K562 (cell line): ENCODE data around the gene CISD2. TPM values are rescaled to one million over a fixed set of nuclear protein-coding genes. Genes with fewer than 3 reads are reported as not detected.

Experiments used
- BCL6 ChIP-seq: fragments of 250-450 bp; sonication (Bioruptor Pico); IDR thresholded peaks from 2 replicates; pipeline ENCODE4 v1.4.0; 2020
- COPS2 ChIP-seq: fragments of 450-650 bp; conservative IDR thresholded peaks from 2 replicates; pipeline ENCODE4 v1.6.1; 2016; ENCODE audit warnings: mild to moderate bottlenecking, moderate library complexity
- DACH1 ChIP-seq: fragments of 450-650 bp; IDR thresholded peaks from 2 replicates; pipeline ENCODE4 v1.6.1; 2018; ENCODE audit not compliant: partially characterized antibody
- DPF2 ChIP-seq: fragments of 450-650 bp; IDR thresholded peaks from 2 replicates; pipeline ENCODE4 v1.6.1; 2016
- ESRRB ChIP-seq: fragments of 250-450 bp; sonication (Bioruptor Pico); IDR thresholded peaks from 2 replicates; pipeline ENCODE4 v1.5.0; 2020; ENCODE audit warnings: mild to moderate bottlenecking, moderate library complexity, borderline replicate concordance
- HCFC1 ChIP-seq: IDR thresholded peaks from 2 replicates; pipeline ENCODE4 v1.6.1; 2012; ENCODE audit warnings: low read depth, low read length, improper control_type of control experiment
- HDAC3 ChIP-seq: fragments of 450-650 bp; IDR thresholded peaks from 2 replicates; pipeline ENCODE4 v1.6.1; 2018; ENCODE audit warnings: borderline replicate concordance, mild to moderate bottlenecking, moderate library complexity; ENCODE audit not compliant: partially characterized antibody
- KLF1 ChIP-seq: fragments of 450-650 bp; IDR thresholded peaks from 2 replicates; pipeline ENCODE4 v1.6.1; 2016; ENCODE audit warnings: missing genetic modification characterization, missing compliant biosample characterization
- MBD2 ChIP-seq: sonication (generic); IDR thresholded peaks from 2 replicates; pipeline ENCODE4 v1.6.1; 2016; ENCODE audit warnings: low read depth, borderline replicate concordance
- NFRKB ChIP-seq: fragments of 450-650 bp; IDR thresholded peaks from 2 replicates; pipeline ENCODE4 v1.6.1; 2016; ENCODE audit warnings: low read depth
- NR4A1 ChIP-seq, 2 experiments: fragments of 250-450 bp in 1 of 2; fragments of 450-650 bp in 1 of 2; sonication (Bioruptor Pico) in 1 of 2; IDR thresholded peaks; 2 replicates each; pipeline versions ENCODE4 v1.4.0 to v1.6.1; 2016 to 2020; ENCODE audit warnings: mild to moderate bottlenecking in 2 of 2, missing compliant biosample characterization in 1 of 2, missing genetic modification characterization in 1 of 2, moderate library complexity in 1 of 2
- PHF8 ChIP-seq: fragments of 200-600 bp; sonication (generic); IDR thresholded peaks from 2 replicates; pipeline ENCODE4 v1.6.1; 2012; ENCODE audit warnings: mixed run types, mild to moderate bottlenecking, inconsistent platforms, low read length, moderate library complexity, borderline replicate concordance
- POLR3A ChIP-seq: IDR thresholded peaks from 2 replicates; pipeline ENCODE4 v1.6.1; 2011; ENCODE audit warnings: borderline replicate concordance, mild to moderate bottlenecking, moderate library complexity; ENCODE audit not compliant: insufficient read length, insufficient read depth; ENCODE audit errors: extremely low read depth
- TSC22D4 ChIP-seq: fragments of 450-650 bp; IDR thresholded peaks from 2 replicates; pipeline ENCODE4 v1.6.1; 2016; ENCODE audit warnings: missing genetic modification characterization, missing biosample characterization, control low read depth
- ZNF239 ChIP-seq: fragments of 250-450 bp; sonication (Bioruptor Pico); IDR thresholded peaks from 2 replicates; pipeline ENCODE4 v1.4.0; 2020; ENCODE audit warnings: mild to moderate bottlenecking
- ZNF24 ChIP-seq: fragments of 450-650 bp; IDR thresholded peaks from 2 replicates; pipeline ENCODE4 v1.6.1; 2016
- ZNF592 ChIP-seq: fragments of 450-650 bp; IDR thresholded peaks from 2 replicates; pipeline ENCODE4 v1.6.1; 2017; ENCODE audit warnings: antibody characterized with exemption, mild to moderate bottlenecking
- polyA plus RNA-seq, 8 experiments: library from polyadenylated mRNA; depleted of rRNA in 4 of 8; stranded (reverse) in 5 of 8; unstranded in 3 of 8; fragments of >200 nt; fragmentation: Nextera tagmentation in 2 of 8; fragmentation: Illumina TruSeq in 1 of 8; extraction: Ambion mirVana in 2 of 8; extraction: Trizol in 1 of 8; gene quantifications; 2 replicates each; pipeline versions ENCODE4 v1.2.1 to v1.2.3, GENCODE V29; 2011 to 2014; ENCODE audit warnings: inconsistent platforms in 1 of 8, missing spikeins in 1 of 8
- total RNA-seq, 7 experiments: library from RNA; depleted of rRNA in 6 of 7; stranded (reverse); fragments of >200 nt in 6 of 7; fragmentation: Illumina TruSeq in 2 of 7; extraction: Trizol in 2 of 7; gene quantifications; 2 replicates each; pipeline versions ENCODE4 v1.2.1 to v1.2.3, GENCODE V29; 2011 to 2021; ENCODE audit warnings: low replicate concordance in 1 of 7
- TF ChIP-seq, protein P1 (sequence below): sonication (generic); formaldehyde crosslinking; IDR thresholded peaks from 2 replicates; pipeline ENCODE4 v1.8.0; 2023; ENCODE audit warnings: missing genetic modification reagents, mild to moderate bottlenecking, borderline replicate concordance
- TF ChIP-seq, protein P2 (sequence below): fragments of 450-650 bp; IDR thresholded peaks from 2 replicates; pipeline ENCODE4 v1.6.1; 2016; ENCODE audit warnings: low read depth, mild to moderate bottlenecking, moderate library complexity

Gene CISD2
- total and polyA plus RNA-seq, 9 of the 15 experiments (the other 6 are each of a cell fraction or from before 2014, with no cell fraction given), result 37.8 to 91.4 (median 59.8) TPM

- TF ChIP-seq ZNF592 (no peak; the same call in 1 of the 2 replicates), COPS2 (no peak), NR4A1 (CRISPR knock-in tag; IDR thresholded peaks at IDR 0.05) (no peak), NR4A1 (tag; IDR thresholded peaks at IDR 0.05) (no peak), POLR3A (no peak), KLF1 (tag) (no peak), HDAC3 (no peak), DPF2 (0 out of 2 replicates have a peak, but pooled peaks have one; percentile 34), NFRKB (peak; percentile 55), ZNF24 (no peak), ZNF239 (CRISPR knock-in tag) (no peak), MBD2 (no peak), ESRRB (CRISPR knock-in tag) (no peak), PHF8 (no peak), HCFC1 (no peak), TSC22D4 (tag) (no peak), BCL6 (no peak), DACH1 (no peak)
- TF ChIP-seq, protein P1, sequence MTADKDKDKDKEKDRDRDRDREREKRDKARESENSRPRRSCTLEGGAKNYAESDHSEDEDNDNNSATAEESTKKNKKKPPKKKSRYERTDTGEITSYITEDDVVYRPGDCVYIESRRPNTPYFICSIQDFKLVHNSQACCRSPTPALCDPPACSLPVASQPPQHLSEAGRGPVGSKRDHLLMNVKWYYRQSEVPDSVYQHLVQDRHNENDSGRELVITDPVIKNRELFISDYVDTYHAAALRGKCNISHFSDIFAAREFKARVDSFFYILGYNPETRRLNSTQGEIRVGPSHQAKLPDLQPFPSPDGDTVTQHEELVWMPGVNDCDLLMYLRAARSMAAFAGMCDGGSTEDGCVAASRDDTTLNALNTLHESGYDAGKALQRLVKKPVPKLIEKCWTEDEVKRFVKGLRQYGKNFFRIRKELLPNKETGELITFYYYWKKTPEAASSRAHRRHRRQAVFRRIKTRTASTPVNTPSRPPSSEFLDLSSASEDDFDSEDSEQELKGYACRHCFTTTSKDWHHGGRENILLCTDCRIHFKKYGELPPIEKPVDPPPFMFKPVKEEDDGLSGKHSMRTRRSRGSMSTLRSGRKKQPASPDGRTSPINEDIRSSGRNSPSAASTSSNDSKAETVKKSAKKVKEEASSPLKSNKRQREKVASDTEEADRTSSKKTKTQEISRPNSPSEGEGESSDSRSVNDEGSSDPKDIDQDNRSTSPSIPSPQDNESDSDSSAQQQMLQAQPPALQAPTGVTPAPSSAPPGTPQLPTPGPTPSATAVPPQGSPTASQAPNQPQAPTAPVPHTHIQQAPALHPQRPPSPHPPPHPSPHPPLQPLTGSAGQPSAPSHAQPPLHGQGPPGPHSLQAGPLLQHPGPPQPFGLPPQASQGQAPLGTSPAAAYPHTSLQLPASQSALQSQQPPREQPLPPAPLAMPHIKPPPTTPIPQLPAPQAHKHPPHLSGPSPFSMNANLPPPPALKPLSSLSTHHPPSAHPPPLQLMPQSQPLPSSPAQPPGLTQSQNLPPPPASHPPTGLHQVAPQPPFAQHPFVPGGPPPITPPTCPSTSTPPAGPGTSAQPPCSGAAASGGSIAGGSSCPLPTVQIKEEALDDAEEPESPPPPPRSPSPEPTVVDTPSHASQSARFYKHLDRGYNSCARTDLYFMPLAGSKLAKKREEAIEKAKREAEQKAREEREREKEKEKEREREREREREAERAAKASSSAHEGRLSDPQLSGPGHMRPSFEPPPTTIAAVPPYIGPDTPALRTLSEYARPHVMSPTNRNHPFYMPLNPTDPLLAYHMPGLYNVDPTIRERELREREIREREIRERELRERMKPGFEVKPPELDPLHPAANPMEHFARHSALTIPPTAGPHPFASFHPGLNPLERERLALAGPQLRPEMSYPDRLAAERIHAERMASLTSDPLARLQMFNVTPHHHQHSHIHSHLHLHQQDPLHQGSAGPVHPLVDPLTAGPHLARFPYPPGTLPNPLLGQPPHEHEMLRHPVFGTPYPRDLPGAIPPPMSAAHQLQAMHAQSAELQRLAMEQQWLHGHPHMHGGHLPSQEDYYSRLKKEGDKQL (CRISPR knock-in tag), result no peak
- TF ChIP-seq, protein P2, sequence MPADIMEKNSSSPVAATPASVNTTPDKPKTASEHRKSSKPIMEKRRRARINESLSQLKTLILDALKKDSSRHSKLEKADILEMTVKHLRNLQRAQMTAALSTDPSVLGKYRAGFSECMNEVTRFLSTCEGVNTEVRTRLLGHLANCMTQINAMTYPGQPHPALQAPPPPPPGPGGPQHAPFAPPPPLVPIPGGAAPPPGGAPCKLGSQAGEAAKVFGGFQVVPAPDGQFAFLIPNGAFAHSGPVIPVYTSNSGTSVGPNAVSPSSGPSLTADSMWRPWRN, result no peak; the same call in 1 of the 2 replicates
Measured at GRCh38 chr4:102868153-102868780, 525 bp upstream of the CISD2 start (continued).
